Activated CD8-positive, alpha-beta T cell treated with anti-CD3 and anti-CD28 coated beads for 36 hours (primary cell): ENCODE results near the gene AGAP1. TPM values are rescaled to one million over a fixed set of nuclear protein-coding genes. Genes with fewer than 3 reads are reported as not detected.

Experiments used
- ATAC-seq: fragments of 200-7000 bp; cut with Tn5 transposase; one replicate; pipeline ENCODE4 v1.10.0; 2021; ENCODE audit warnings: mild to moderate bottlenecking, moderate library complexity
- CTCF ChIA-PET: fragments of 350-600 bp; sonication (Branson Sonifier 250); formaldehyde crosslinking; loops from one replicate; lab custom pipeline; 2021; ENCODE audit warnings: antibody characterized with exemption; lab: Charles Lee
- POLR2A ChIA-PET: fragments of 350-600 bp; sonication (Branson Sonifier 250); formaldehyde crosslinking; loops from one replicate; lab custom pipeline; 2021; ENCODE audit warnings: antibody characterized with exemption; lab: Charles Lee
- DNase-seq: peaks from one replicate; pipeline ENCODE4 v3.0.0-alpha.2; 2020
- H3K27ac Mint-ChIP-seq: one replicate; pipeline ENCODE4 v1.8.0; 2021; ENCODE audit warnings: mild to moderate bottlenecking, mixed read lengths
- H3K27me3 Mint-ChIP-seq: one replicate; pipeline ENCODE4 v1.8.0; 2021; ENCODE audit warnings: mixed read lengths
- H3K36me3 Mint-ChIP-seq: one replicate; pipeline ENCODE4 v1.8.0; 2021; ENCODE audit warnings: low read depth, mixed read lengths
- H3K4me1 Mint-ChIP-seq: one replicate; pipeline ENCODE4 v1.8.0; 2021; ENCODE audit warnings: low read depth, mixed read lengths
- H3K4me3 Mint-ChIP-seq: one replicate; pipeline ENCODE4 v1.8.0; 2021; ENCODE audit warnings: mild to moderate bottlenecking, moderate library complexity, mixed read lengths
- H3K9me3 Mint-ChIP-seq: one replicate; pipeline ENCODE4 v1.8.0; 2021; ENCODE audit warnings: mixed read lengths
- intact Hi-C: fragments of 100-400 bp; cut with micrococcal nuclease; formaldehyde crosslinking; loops from one replicate; pipeline ENCODE4 v1.10.0; 2022
- total RNA-seq, 2 experiments: library from RNA; stranded (reverse); gene quantifications; one replicate each; pipeline ENCODE4 v1.2.3, GENCODE V29; 2021
- TF ChIP-seq, protein P1 (sequence below): fragments of 200-600 bp; IDR thresholded peaks from one replicate; pipeline ENCODE4 v1.8.0; 2022; ENCODE audit warnings: antibody characterized with exemption, mild to moderate bottlenecking

AGAP1 gene
- total RNA-seq, 2 experiments from 2014 or later: 2.5 to 2.9 TPM

DNA sequence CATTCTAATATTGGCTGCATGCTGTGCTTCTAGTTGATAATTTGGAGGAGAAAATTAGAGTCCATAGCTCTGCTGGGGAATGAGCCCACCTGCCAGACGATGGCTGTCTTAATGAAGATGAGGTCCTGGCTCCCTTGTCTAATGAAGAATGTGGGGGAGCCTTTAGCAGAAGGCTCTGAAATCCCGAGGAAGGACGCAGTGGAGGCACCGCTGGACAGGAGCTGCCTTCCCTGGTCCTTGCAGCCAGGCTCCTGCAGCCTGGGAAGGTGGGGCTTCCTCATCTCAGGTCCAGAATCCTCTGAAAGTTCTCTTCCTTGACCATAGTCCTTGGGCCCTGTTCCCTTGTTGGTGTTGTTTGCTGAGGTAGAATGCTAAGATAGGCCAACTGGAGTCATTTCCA, 208.3 kb downstream of the AGAP1 start:
- TF ChIP-seq, protein P1, sequence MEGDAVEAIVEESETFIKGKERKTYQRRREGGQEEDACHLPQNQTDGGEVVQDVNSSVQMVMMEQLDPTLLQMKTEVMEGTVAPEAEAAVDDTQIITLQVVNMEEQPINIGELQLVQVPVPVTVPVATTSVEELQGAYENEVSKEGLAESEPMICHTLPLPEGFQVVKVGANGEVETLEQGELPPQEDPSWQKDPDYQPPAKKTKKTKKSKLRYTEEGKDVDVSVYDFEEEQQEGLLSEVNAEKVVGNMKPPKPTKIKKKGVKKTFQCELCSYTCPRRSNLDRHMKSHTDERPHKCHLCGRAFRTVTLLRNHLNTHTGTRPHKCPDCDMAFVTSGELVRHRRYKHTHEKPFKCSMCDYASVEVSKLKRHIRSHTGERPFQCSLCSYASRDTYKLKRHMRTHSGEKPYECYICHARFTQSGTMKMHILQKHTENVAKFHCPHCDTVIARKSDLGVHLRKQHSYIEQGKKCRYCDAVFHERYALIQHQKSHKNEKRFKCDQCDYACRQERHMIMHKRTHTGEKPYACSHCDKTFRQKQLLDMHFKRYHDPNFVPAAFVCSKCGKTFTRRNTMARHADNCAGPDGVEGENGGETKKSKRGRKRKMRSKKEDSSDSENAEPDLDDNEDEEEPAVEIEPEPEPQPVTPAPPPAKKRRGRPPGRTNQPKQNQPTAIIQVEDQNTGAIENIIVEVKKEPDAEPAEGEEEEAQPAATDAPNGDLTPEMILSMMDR: no peak
- Mint-ChIP-seq H3K4me1 (no peaks in the 10 kb centered on the region), H3K4me3 (no peak overlapping the region), H3K36me3 (no peaks in the 10 kb centered on the region), H3K9me3 (no peaks in the 10 kb centered on the region), H3K27me3 (peaks cover 3% of the 10 kb centered on the region), H3K27ac (no peak overlapping the region)
- DNase-seq (no peak), ATAC-seq (no peak)
- intact Hi-C loops: no loop called here
- POLR2A ChIA-PET: no interaction called here
- CTCF ChIA-PET: no interaction called here

DNA sequence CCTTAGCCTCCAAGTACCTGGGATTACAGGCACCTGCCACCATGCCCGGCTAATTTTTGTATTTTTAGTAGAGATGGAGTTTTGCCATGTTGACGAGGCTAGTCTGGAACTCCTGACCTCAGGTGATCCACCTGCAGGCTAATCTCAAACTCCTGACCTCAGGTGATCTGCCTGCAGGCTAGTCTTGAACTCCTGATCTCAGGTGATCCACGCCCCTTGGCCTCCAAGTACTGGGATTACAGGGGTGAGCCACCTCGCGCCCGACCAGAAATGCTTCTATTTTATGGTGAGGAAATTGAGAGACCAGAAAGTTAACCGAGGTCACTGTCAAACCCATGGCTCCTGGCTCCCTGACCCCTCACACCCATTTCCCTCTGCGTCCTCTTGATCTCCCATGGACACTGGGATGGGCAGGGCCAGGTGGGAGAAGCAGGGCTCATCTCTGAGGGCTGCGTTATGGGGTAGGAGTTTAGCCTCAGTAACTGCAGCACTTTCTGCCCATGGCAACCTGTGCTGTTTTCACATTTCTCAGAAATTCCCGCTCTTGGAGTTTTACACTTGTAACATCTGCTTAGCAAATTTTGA, 210.0 kb downstream of the AGAP1 start:
- no peaks in the 10 kb centered on the region for H3K36me3 Mint-ChIP-seq
- H3K9me3 Mint-ChIP-seq: no peaks in the 10 kb centered on the region
- POLR2A ChIA-PET: no interaction called here
- DNase-seq: no peak
- no peak for ATAC-seq
- H3K4me3 Mint-ChIP-seq: no peak overlapping the region
- TF ChIP-seq, protein P1: no peak
- no peaks in the 10 kb centered on the region for H3K4me1 Mint-ChIP-seq
- CTCF ChIA-PET: no interaction called here
- no peak overlapping the region for H3K27ac Mint-ChIP-seq
- H3K27me3 Mint-ChIP-seq: peaks cover 3% of the 10 kb centered on the region
- intact Hi-C loops: no loop called here

DNA sequence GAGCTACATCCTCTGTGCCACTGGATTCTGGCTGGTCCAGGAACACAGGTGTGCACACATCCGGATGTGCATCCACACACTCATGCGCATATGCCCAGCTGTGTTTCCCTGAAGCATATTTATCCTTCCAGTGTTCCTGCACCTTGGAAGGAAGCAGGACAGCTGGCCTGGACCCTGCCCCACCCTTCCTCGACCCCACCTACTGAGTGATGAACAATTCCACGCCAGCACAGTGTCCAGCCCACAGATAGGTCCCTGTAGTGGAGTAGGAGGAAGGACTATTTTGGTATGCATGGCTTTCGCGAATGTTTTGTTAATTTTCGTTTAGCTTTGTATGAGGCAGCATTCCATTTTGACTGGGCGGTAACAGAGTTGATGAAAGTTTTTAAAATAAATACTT, 211.5 kb downstream of the AGAP1 start:
- Mint-ChIP-seq H3K27me3 (peaks cover 3% of the 10 kb centered on the region), H3K4me3 (no peak overlapping the region), H3K27ac (no peak overlapping the region), H3K4me1 (no peaks in the 10 kb centered on the region), H3K36me3 (no peaks in the 10 kb centered on the region), H3K9me3 (no peaks in the 10 kb centered on the region)
- TF ChIP-seq, protein P1: no peak
- intact Hi-C loops: no loop called here
- ATAC-seq (no peak), DNase-seq (no peak)
- ChIA-PET CTCF (no interaction called here), POLR2A (no interaction called here)

DNA sequence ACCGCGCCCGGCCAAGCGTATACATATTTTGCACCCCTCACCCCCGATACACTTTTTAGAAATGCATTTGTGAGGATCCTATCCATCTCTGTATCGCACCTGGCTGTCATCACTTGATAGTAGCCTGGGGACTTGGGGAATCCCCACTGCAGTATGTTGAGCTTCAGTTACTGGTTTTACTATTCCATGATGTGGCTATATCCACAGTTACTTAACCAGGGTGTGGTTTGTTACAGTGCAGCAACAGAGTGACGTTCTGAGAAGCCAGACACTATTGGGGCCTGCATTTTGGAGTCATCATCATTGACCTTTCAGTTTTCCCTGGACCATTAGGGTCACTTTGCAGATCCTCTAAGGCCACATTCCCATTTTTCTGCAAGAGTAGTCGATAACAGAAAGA, 212.7 kb downstream of the AGAP1 start:
- no peaks in the 10 kb centered on the region for H3K36me3 Mint-ChIP-seq
- no peaks in the 10 kb centered on the region for H3K9me3 Mint-ChIP-seq
- no peak overlapping the region for H3K4me3 Mint-ChIP-seq
- TF ChIP-seq, protein P1: no peak
- H3K27ac Mint-ChIP-seq: no peak overlapping the region
- POLR2A ChIA-PET: no interaction called here
- DNase-seq (no peak), ATAC-seq (no peak)
- CTCF ChIA-PET: no interaction called here
- no peaks in the 10 kb centered on the region for H3K4me1 Mint-ChIP-seq
- intact Hi-C loops: no loop called here
- peaks cover 3% of the 10 kb centered on the region for H3K27me3 Mint-ChIP-seq

DNA sequence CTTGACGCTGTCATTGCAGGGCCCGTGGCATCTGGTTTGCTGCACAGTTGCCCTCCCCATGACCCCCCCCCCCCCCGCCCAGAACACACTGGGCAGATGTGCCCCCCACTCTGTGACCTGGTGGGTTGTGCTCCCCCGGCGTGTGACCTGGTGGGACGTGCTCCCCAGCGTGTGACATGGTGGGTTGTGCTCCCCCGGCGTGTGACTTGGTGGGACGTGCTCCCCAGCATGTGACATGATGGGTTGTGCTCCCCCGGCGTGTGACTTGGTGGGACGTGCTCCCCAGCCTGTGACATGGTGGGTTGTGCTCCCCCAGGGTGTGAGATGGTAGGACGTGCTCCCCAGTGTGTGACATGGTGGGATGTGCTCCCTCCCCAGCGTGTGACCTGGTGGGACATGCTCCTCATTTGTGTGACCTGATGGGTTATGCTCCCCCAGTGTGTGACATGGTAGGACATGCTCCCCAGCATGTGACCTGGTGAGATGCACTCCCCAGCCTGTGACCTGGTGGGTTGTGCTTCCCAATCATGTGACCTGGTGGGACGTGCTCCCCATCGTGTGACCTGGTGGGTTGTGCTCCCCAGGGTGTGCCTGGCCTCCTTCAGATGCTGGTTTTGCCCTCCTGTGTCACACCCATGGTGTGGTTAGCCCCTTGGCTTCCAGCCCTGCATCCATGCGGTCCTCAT, 213.7 kb downstream of the AGAP1 start:
- intact Hi-C loops: no loop called here
- no peaks in the 10 kb centered on the region for H3K9me3 Mint-ChIP-seq
- H3K4me3 Mint-ChIP-seq: no peak overlapping the region
- H3K27me3 Mint-ChIP-seq: peaks cover under 1% of the 10 kb centered on the region
- TF ChIP-seq, protein P1: no peak
- H3K27ac Mint-ChIP-seq: no peak overlapping the region
- ChIA-PET POLR2A (no interaction called here), CTCF (interaction anchor here (0.8 kb wide), 1 partner anchor 21 kb away, joined by 3 read pairs; no protein-coding TSS in a partner anchor)
- ATAC-seq (no peak), DNase-seq (no peak)
- no peaks in the 10 kb centered on the region for H3K4me1 Mint-ChIP-seq
- H3K36me3 Mint-ChIP-seq: no peaks in the 10 kb centered on the region
